GM18517 (cell line): ENCODE data around the gene NACC1.

Source experiments
- ATAC-seq: cut with Tn5 transposase; IDR thresholded peaks from one replicate; pipeline ENCODE4 v1.9.1; 2021; ENCODE audit warnings: mild to moderate bottlenecking, moderate library complexity; ENCODE audit not compliant: unreplicated experiment

Gene NACC1

DNA sequence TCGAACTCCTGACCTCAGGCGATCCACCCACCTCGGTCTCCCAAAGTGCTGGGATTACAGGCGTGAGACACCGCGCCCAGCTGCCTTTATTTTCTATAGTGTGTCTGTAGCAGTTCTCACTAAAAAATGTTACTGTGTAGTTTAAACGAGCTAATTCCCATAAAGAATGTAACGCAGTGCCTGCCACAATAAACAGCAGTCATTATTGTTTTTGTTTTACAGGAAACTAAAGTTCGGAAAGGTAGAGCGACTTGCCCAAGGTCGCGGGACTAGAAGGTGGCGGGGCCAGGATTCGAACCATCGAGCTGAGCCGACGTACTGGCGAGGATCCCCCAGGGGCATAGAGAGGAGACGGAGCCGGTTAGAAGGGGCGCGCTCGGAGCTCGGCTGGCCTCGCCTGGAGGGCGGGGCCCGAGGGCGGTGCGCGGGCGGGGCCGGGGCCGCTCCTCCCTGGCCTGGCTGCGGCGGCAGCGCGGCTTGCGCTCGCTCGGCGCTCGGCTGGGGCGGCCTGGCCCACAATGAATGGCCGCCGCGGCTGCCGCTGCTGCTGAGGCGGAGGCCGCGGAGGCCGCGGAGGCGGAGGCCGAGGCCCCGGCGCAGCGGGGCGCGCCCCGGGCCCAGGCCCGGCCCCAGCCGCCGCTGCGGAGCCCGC lies at the start of gene NACC1:
Gene NACC1, plus strand, starts transcription at position 493 of the 652 bp plus-strand sequence. CDS start 16,944 bp downstream, outside the sequence.
- no peak for ATAC-seq

DNA sequence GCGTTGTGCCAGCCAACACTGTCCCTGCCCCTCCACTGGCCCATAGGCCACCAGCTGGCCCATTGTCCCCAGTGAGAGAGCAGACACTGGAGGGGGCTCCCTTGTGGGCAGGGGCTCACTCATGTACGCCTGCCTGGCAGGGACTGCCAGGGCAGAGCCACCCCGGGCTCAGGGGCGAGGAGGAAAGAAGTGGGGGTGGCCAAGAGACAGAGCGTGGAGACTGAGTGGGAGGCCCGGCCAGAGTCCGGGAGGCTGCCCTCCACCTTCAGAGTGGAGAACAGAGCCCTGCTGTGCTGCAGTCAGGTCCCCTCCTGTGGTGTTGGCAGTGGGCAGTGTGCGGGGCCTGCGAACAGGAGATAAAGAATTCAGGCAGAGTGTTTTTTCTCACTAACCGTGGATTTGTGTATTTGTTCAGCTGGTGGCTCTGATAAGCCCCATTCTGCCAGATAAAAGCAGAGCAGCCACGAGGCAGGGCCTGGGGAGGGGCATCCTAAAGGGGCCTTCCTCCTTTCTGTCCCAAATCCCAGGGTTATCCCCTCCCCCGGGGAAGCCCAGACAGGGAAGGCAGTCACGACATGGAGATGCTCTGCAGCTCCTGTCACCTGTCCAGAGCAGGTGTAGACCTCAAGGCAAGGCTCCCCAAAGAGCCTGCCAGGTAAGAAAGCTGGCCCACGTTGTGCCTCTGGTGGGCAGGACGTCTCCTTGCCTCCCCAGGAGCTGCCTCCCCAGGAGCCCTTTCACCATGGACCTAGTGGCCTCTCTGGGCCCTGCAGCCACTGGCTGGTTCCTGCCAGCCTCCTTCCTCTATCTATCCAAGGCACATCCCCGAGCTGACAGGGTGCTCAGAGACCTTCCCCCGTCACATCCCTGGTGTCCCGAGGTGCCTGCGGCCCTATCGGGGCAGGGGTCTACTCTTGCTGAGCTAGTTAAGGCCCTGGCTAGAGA lies 48.4 kb upstream of the NACC1 start:
- ATAC-seq: no peak

DNA sequence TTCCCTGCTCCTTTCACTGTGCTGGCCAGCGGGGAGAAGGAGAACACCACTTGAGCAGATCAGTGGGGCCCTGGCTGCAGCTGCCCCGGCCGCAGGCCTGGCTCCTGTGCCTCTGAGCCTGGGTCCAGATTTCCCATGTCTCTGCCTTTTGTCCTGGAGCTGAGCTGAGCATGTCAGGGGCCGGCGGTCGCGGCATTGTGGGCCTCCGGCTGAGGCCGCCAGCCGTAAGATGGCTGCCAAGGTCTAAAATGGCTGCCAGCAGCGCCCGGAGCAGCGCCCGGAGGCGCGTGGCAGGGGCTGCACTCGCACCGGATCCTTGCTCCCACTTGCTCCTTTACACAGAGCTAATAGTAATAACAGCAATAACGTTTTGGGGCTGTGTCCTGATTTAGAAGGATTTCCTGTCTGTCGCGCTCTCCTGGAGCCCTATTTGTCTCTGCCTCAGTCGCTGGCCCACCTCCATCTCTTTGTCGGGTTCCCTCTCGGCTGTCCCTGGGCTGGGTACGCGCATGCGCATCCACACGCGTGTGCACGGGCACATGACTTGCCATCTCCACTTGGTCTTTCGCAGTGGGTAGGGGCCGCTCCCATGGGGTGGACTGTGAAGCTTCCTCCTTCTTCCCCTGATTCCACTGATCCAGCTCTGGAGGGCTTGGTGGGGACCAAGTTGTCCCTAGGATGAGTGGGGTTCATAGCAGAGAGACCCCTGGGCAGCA lies 47.5 kb upstream of the NACC1 start:
- ATAC-seq: no peak

GRCh38 chr19:13071444-13072187 lies 46.4 kb upstream of the NACC1 start:
- no peak for ATAC-seq

DNA sequence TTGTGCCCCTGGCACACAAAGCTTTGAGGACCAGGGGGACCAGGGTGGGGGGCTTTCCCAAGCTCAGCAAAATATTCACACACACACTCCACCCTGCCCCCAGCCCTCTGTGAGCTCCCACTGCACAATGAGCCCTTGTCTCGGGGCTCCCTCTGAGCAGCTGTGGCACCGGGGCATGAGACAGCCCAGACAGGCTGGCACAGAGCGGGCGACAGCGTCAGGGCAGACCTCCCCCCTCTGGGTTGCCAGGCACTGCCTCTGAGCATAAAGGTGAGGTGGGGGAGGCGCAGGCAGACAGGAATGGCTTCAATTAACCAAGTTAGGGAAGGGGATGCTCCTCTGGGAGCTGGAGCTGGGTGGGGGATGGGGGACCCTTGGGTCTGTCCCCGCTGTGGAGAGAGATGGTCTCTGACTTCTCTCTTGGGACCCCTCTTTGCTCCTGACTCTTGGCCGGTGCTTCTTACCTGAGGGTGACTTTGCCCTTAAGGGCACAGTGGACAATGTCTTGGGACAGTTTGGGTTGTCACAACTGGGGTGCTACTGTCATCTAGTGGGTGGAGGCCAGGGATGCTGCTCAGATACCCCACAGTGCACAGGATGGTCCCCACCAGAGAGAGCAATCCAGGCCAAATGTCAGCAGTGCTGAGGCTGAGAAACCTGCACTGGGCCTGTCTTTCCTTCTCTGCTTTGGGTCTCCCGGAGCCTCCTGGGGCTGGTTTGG lies 45.7 kb upstream of the NACC1 start:
- no peak for ATAC-seq

DNA sequence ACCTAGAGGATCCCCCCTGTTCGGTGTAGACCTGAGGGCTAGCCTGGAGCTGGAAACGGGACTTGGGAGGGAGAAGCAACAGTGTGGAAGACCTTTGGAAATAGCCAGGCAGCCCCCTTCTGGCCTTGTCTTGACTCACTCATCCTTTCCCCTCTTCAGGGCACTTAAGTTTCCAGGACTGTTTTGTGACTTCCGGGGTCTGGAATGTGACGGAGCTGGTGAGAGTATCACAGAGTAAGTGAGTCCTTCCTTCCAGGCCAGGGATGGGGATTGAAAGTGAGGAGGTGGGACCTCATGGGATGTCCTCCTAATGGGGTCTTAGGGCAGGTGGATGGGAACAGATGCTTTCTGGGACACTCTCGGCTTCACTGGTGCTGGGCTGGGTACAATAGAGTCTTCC lies 44.8 kb upstream of the NACC1 start:
- no peak for ATAC-seq

GRCh38 chr19:13074378-13074777 lies 43.7 kb upstream of the NACC1 start:
- no peak for ATAC-seq

GRCh38 chr19:13076320-13076719 lies 41.7 kb upstream of the NACC1 start:
- no peak for ATAC-seq

GRCh38 chr19:13076787-13077186 lies 41.3 kb upstream of the NACC1 start:
- ATAC-seq: no peak

- ATAC-seq: no peak
Observed at GRCh38 chr19:13077240-13077639, 40.8 kb upstream of the NACC1 start.

DNA sequence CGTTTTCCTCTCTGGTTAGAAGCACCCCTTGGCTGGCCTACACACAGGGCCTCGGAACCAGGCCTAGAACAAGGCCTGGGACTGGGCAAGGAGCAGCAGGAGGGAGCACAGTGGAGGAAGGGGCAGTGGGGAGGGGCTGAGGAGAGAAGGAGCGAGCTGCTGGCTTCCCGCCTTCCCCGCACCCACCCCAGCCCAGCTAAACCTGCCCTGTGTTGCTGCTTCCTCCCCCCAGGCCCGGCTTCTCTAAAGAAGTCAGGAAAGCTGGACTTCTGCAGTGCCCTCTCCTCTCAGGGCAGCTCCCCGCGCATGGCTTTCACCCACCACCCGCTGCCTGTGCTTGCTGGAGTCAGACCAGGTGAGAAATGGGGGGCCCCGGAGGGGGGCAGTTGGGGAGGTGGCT lies 39.7 kb upstream of the NACC1 start:
- ATAC-seq: no peak

GRCh38 chr19:13078897-13079541 lies 39.0 kb upstream of the NACC1 start:
- ATAC-seq: no peak

GRCh38 chr19:13079542-13079986 lies 38.5 kb upstream of the NACC1 start:
- ATAC-seq: no peak

DNA sequence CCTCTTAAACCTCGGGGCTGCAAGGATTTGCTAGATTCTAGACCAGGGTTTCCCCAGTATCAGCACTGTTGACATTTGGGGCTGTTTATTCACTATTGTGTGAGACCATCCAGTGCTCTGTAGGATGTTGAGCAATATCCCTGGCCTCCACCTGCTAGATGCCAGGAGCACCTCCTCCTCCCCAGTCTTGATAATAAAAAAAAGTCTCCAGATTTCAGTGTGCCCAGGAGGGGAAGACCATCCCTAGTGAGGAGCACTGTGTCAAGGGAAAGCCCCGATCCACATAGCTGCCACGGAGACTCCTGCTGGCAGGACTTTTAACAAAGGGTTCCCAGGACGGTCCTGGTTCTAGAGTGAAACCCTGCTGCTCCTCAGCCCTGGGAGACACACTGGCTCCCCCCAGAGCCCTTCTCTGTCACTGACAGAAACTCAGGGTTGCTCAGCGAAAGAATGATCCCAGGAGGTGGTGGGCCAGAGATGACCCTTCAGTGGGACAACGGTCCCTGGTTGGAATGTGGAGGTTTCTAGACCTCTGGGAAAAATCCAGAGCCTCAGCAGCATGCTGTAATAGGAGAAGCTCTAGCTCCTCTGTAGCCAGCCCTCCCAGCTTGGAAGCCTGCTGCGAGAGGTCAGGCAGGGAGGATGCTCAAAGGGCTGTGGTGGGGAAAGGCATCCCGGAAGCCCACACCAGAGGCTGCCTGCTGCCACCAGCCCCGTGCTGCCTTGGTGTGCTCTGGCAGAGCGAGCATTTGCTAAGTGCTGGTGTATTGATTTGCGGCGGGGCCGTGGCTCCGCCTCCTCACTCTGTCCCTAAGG lies 35.7 kb upstream of the NACC1 start:
- no peak for ATAC-seq

DNA sequence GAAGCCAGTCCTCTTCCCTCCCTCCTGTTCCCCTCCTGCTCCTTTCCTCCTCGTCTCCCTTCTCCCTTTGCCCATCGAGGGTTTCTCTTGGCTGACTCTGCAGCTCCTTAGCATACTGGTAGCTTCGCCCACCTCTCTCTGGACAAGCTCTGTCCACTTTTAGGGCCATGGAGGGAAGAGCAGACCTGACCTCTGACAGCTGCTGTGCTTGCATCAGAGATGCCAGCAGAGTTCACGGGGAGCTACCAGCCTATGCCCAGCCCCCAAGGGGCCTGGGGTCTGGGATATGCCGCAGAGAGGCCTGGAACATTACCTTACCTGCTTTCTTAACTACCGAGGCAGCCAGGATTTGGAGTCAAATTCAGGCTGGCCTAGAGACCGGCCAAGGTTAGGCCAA lies 35.1 kb upstream of the NACC1 start:
- ATAC-seq: no peak

GRCh38 chr19:13083627-13084026 lies 34.4 kb upstream of the NACC1 start:
- no peak for ATAC-seq

- no peak for ATAC-seq
Observed at GRCh38 chr19:13085666-13086065, 32.4 kb upstream of the NACC1 start.

- no peak for ATAC-seq
Observed at GRCh38 chr19:13086341-13086740, 31.7 kb upstream of the NACC1 start.

GRCh38 chr19:13087295-13087694 lies 30.8 kb upstream of the NACC1 start:
- ATAC-seq: no peak
